H1 (cell line): ENCODE measurements around the gene XIRP1. TPM values are rescaled to one million over a fixed set of nuclear protein-coding genes. Genes with fewer than 3 reads are reported as not detected.

Source experiments
- CTCF ChIA-PET: fragments of 300-600 bp; sonication (Branson Sonifier 250); formaldehyde crosslinking; loops from one replicate; lab custom pipeline; 2021; ENCODE audit not compliant: partially characterized antibody; lab: Charles Lee
- POLR2A ChIA-PET: fragments of 300-600 bp; sonication (Branson Sonifier 250); formaldehyde crosslinking; loops from one replicate; lab custom pipeline; 2021; ENCODE audit warnings: inconsistent platforms; ENCODE audit not compliant: partially characterized antibody; lab: Charles Lee
- DNase-seq, 2 experiments: peaks; one replicate each; pipeline versions ENCODE4 v3.0.0 to v3.0.0-alpha.2; 2010 to 2022; ENCODE audit warnings: low spot score in 2 of 2, low read depth in 1 of 2, mixed read lengths in 1 of 2
- FAIRE-seq: peaks from 2 replicates; lab custom pipeline; 2011; peaks lifted over from hg19 to GRCh38; lab: Jason Lieb, UNC
- H2AFZ ChIP-seq: 2 replicates; pipeline ENCODE4 v1.8.1; 2012; ENCODE audit warnings: low read length, inconsistent platforms
- H2AK5ac ChIP-seq: 2 replicates; pipeline ENCODE4 v1.6.1; 2013; ENCODE audit warnings: low read depth, low read length
- H2BK120ac ChIP-seq: replicated peaks from 2 replicates; pipeline ENCODE3; 2013; ENCODE audit warnings: low read depth, low read length, inconsistent platforms
- H2BK12ac ChIP-seq: 2 replicates; pipeline ENCODE4 v1.6.1; 2013; ENCODE audit warnings: low read depth, low read length
- H2BK15ac ChIP-seq: 2 replicates; pipeline ENCODE4 v1.6.1; 2013; ENCODE audit warnings: low read length
- H2BK20ac ChIP-seq: 2 replicates; pipeline ENCODE4 v1.6.1; 2013; ENCODE audit warnings: low read length
- H2BK5ac ChIP-seq: 2 replicates; pipeline ENCODE4 v1.6.1; 2013; ENCODE audit warnings: low read depth, low read length
- H3K14ac ChIP-seq: 2 replicates; pipeline ENCODE4 v1.6.1; 2013; ENCODE audit warnings: inconsistent platforms; ENCODE audit not compliant: insufficient read length
- H3K18ac ChIP-seq: 2 replicates; pipeline ENCODE4 v1.6.1; 2013; ENCODE audit warnings: low read length; ENCODE audit errors: extremely low read depth
- H3K23ac ChIP-seq: 2 replicates; pipeline ENCODE4 v1.6.1; 2013; ENCODE audit warnings: inconsistent platforms; ENCODE audit not compliant: insufficient read length
- H3K23me2 ChIP-seq: 2 replicates; pipeline ENCODE4 v1.6.1; 2013; ENCODE audit warnings: low read depth, low read length
- H3K27ac ChIP-seq: 2 replicates; pipeline ENCODE4 v1.6.1; 2011; ENCODE audit warnings: low read depth, low read length, inconsistent platforms
- H3K27me3 ChIP-seq, 4 experiments: replicated peaks in 1 of 4; 1 replicate in 1 of 4; 2 replicates in 3 of 4; pipeline versions ENCODE4 v1.6.1 to v1.8.1; 2011 to 2013; ENCODE audit warnings: low read length in 3 of 4, mild to moderate bottlenecking in 3 of 4, inconsistent platforms in 2 of 4, mixed read lengths in 2 of 4, moderate library complexity in 1 of 4; ENCODE audit not compliant: control insufficient read depth in 3 of 4, insufficient read depth in 3 of 4; ENCODE audit errors: extremely low read depth in 1 of 4
- H3K36me3 ChIP-seq, 4 experiments: 2 replicates each; pipeline versions ENCODE4 v1.6.1 to v1.8.1; 2011 to 2013; ENCODE audit warnings: mild to moderate bottlenecking in 4 of 4, low read length in 3 of 4, moderate library complexity in 2 of 4, control low read depth in 1 of 4, inconsistent platforms in 1 of 4; ENCODE audit not compliant: insufficient read depth in 4 of 4, control insufficient read depth in 2 of 4
- H3K4ac ChIP-seq: replicated peaks from 2 replicates; pipeline ENCODE3; 2013; ENCODE audit warnings: low read length, low read depth, mixed read lengths, inconsistent platforms; ENCODE audit not compliant: insufficient read length
- H3K4me1 ChIP-seq, 4 experiments: replicated peaks in 1 of 4; 1 replicate in 1 of 4; 2 replicates in 3 of 4; pipeline versions ENCODE4 v1.6.1 to v1.8.1; 2011 to 2013; ENCODE audit warnings: low read length in 3 of 4, inconsistent platforms in 2 of 4, mixed read lengths in 1 of 4; ENCODE audit not compliant: insufficient read depth in 4 of 4, control insufficient read depth in 3 of 4
- H3K4me2 ChIP-seq, 2 experiments: 2 replicates each; pipeline versions ENCODE4 v1.6.1 to v1.8.1; 2011 to 2013; ENCODE audit warnings: low read depth in 2 of 2, low read length in 2 of 2, control low read depth in 1 of 2, inconsistent platforms in 1 of 2, mild to moderate bottlenecking in 1 of 2; ENCODE audit not compliant: insufficient read depth in 1 of 2
- H3K4me3 ChIP-seq, 4 experiments: fragments of 200-600, 300-600 bp in 1 of 4; sonication (generic), shearing (Covaris generic), sonication (Bioruptor Twin) in 1 of 4; 2 replicates each; pipeline versions ENCODE4 v1.5.1 to v1.8.1; 2011 to 2016; ENCODE audit warnings: low read length in 4 of 4, low read depth in 3 of 4, control low read depth in 2 of 4, inconsistent platforms in 2 of 4, mild to moderate bottlenecking in 2 of 4, mixed read lengths in 1 of 4, moderate library complexity in 1 of 4; ENCODE audit not compliant: insufficient read depth in 2 of 4; ENCODE audit errors: extremely low read depth in 1 of 4
- H3K56ac ChIP-seq: replicated peaks from 2 replicates; pipeline ENCODE3; 2013; ENCODE audit warnings: low read depth, mild to moderate bottlenecking, mixed read lengths, low read length, inconsistent platforms; ENCODE audit not compliant: insufficient read length
- H3K79me1 ChIP-seq: 2 replicates; pipeline ENCODE4 v1.6.1; 2013; ENCODE audit warnings: low read depth, low read length, control low read depth
- H3K79me2 ChIP-seq, 2 experiments: 2 replicates each; pipeline versions ENCODE4 v1.6.1 to v1.8.1; 2012 to 2013; ENCODE audit warnings: low read length in 2 of 2, mild to moderate bottlenecking in 2 of 2, inconsistent platforms in 1 of 2; ENCODE audit not compliant: insufficient read depth in 2 of 2, control insufficient read depth in 1 of 2
- H3K9ac ChIP-seq, 4 experiments: replicated peaks in 1 of 4; 1 replicate in 1 of 4; 2 replicates in 3 of 4; pipeline versions ENCODE4 v1.6.1 to v1.8.1; 2011 to 2013; ENCODE audit warnings: low read depth in 3 of 4, low read length in 3 of 4, control low read depth in 2 of 4, mild to moderate bottlenecking in 2 of 4, moderate library complexity in 2 of 4, inconsistent platforms in 1 of 4; ENCODE audit errors: extremely low read depth in 1 of 4
- H3K9me3 ChIP-seq, 2 experiments: 2 replicates each; pipeline versions ENCODE4 v1.6.1 to v1.8.1; 2012 to 2013; ENCODE audit warnings: mild to moderate bottlenecking in 2 of 2, moderate library complexity in 2 of 2, control low read depth in 1 of 2, inconsistent platforms in 1 of 2, low read depth in 1 of 2, low read length in 1 of 2, mixed read lengths in 1 of 2; ENCODE audit not compliant: insufficient read depth in 2 of 2
- H4K20me1 ChIP-seq, 2 experiments: replicated peaks in 1 of 2; 2 replicates each; pipeline versions ENCODE3 to v1.8.1; 2011 to 2013; ENCODE audit warnings: inconsistent platforms in 2 of 2, low read length in 2 of 2, mild to moderate bottlenecking in 1 of 2; ENCODE audit not compliant: insufficient read depth in 2 of 2, control insufficient read depth in 1 of 2
- H4K5ac ChIP-seq: 2 replicates; pipeline ENCODE4 v1.6.1; 2013; ENCODE audit warnings: low read length, low read depth, mixed read lengths, inconsistent platforms; ENCODE audit not compliant: insufficient read length
- H4K8ac ChIP-seq: 2 replicates; pipeline ENCODE4 v1.8.0; 2013; ENCODE audit warnings: mild to moderate bottlenecking, moderate library complexity, low read length, inconsistent platforms; ENCODE audit not compliant: insufficient read depth; ENCODE audit errors: extremely low read depth
- H4K91ac ChIP-seq: replicated peaks from 2 replicates; pipeline ENCODE3; 2013; ENCODE audit warnings: low read length, mixed read lengths, inconsistent platforms; ENCODE audit not compliant: insufficient read length
- ASH2L ChIP-seq: fragments of 200-600, 300-600 bp; sonication (generic); IDR thresholded peaks from one replicate; pipeline ENCODE4 v1.7.1; 2017; ENCODE audit warnings: low read length
- CEBPB ChIP-seq: IDR thresholded peaks from 2 replicates; pipeline ENCODE4 v1.6.1; 2012; ENCODE audit warnings: low read depth, low read length
- CTBP2 ChIP-seq: IDR thresholded peaks from 2 replicates; pipeline ENCODE4 v1.7.0; 2011; ENCODE audit warnings: borderline replicate concordance, mild to moderate bottlenecking, moderate library complexity, mixed read lengths, low read length; ENCODE audit not compliant: insufficient read depth, insufficient read length
- EGR1 ChIP-seq: IDR thresholded peaks from 2 replicates; pipeline ENCODE4 v1.6.1; 2011; ENCODE audit warnings: low read depth, low read length, borderline replicate concordance
- RFX5 ChIP-seq: IDR thresholded peaks from 2 replicates; pipeline ENCODE4 v1.6.1; 2011; ENCODE audit warnings: low read depth, low read length, improper control_type of control experiment, borderline replicate concordance
- SIRT6 ChIP-seq: IDR thresholded peaks from one replicate; pipeline ENCODE4 v1.7.1; 2012; ENCODE audit warnings: low read length, inconsistent platforms
- SP2 ChIP-seq: IDR thresholded peaks from 2 replicates; pipeline ENCODE4 v1.6.1; 2012; ENCODE audit warnings: mild to moderate bottlenecking, low read length, inconsistent platforms
- SRF ChIP-seq: IDR thresholded peaks from 2 replicates; pipeline ENCODE4 v1.6.1; 2011; ENCODE audit warnings: mild to moderate bottlenecking, low read depth, low read length, moderate library complexity
- SUZ12 ChIP-seq: fragments of 200-600 bp; sonication (generic); IDR thresholded peaks from 2 replicates; pipeline ENCODE4 v1.6.1; 2012; ENCODE audit warnings: mild to moderate bottlenecking, inconsistent platforms, low read length, moderate library complexity, mixed read lengths
- TAF1 ChIP-seq: IDR thresholded peaks from 2 replicates; pipeline ENCODE4 v1.6.1; 2011; ENCODE audit warnings: mild to moderate bottlenecking, low read depth, low read length
- WGBS, 2 experiments: shearing (Covaris generic) in 1 of 2; methylation state at CpG; one replicate each; pipeline versions ENCODE4 v1.1.6 to v1.1.7; 2013 to 2015; ENCODE audit warnings: low lambda C conversion rate in 2 of 2, mixed read lengths in 2 of 2, inconsistent platforms in 1 of 2, low coverage in 1 of 2, missing lambda C conversion rate in 1 of 2; ENCODE audit not compliant: insufficient replicate concordance in 2 of 2, insufficient coverage in 1 of 2, insufficient read length in 1 of 2; ENCODE audit errors: extremely low coverage in 1 of 2, missing lambda C conversion rate in 1 of 2; 5-methylcytosine and 5-hydroxymethylcytosine counted together
- polyA plus RNA-seq, 7 experiments: library from polyadenylated mRNA; depleted of rRNA in 3 of 7; stranded (reverse) in 5 of 7; unstranded in 2 of 7; fragments of >200 nt in 5 of 7; fragments of 200-250 nt in 2 of 7; gene quantifications; 1 replicate in 5 of 7; 2 replicates in 1 of 7; 4 replicates in 1 of 7; pipeline versions ENCODE4 v1.2.1 to v1.2.3, GENCODE V29; 2011 to 2013; ENCODE audit warnings: missing spikeins in 2 of 7, mixed read lengths in 2 of 7
- total RNA-seq: library from RNA; stranded (reverse); fragmentation: NEBNext Ultra II Directional; extraction: Animal tissue kit (Norgen Biotek cat#: 25700); gene quantifications from 2 replicates; pipeline ENCODE4 v1.2.1, GENCODE V29; 2021
- TF ChIP-seq, protein P1 (sequence below): IDR thresholded peaks from 2 replicates; pipeline ENCODE4 v1.6.1; 2012; ENCODE audit warnings: inconsistent platforms
- TF ChIP-seq, protein P2 (sequence below), 3 experiments: IDR thresholded peaks; 1 replicate in 2 of 3; 2 replicates in 1 of 3; pipeline versions ENCODE4 v1.5.1 to v1.6.1; 2011; ENCODE audit warnings: low read length in 3 of 3, mild to moderate bottlenecking in 3 of 3, inconsistent platforms in 2 of 3, low read depth in 1 of 3, moderate library complexity in 1 of 3; ENCODE audit not compliant: insufficient read depth in 1 of 3; ENCODE audit errors: control extremely low read depth in 1 of 3

Gene XIRP1
- total and polyA plus RNA-seq, 2 of the 8 experiments (the other 6 are each of a cell fraction or from before 2014, with no cell fraction given): not detected

DNA sequence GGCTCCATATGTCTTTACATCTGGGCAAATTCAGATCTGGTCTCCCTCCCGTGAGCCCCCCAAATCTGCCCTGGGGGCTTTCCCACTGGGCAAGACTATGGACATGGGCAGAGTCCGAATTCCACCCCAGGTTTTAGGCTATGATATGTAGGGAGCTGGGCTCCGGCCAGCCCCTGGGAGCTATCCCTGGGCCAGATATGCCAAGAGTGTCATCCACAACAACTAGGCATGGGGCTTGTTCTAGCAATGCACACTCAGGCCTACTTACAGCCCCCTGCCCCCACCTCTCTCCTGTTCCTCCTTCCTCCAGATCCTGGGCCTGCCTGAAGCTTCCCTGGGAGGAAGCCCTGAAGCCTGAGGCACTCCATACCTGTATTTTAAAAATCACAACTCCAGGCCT, 622 bp downstream of the XIRP1 start:
- Histone ChIP-seq H2BK12ac (no peak overlapping the region), H3K4ac (no peak overlapping the region), H3K36me3 (no peaks in the 10 kb centered on the region), H4K91ac (no peak overlapping the region), H2BK5ac (no peak overlapping the region), H3K23ac (no peak overlapping the region), H3K4me1 (no peaks in the 10 kb centered on the region; a peak in 1 of 7 replicates), H3K27ac (no peak overlapping the region), H3K4me2 (no peak overlapping the region), H2AK5ac (no peak overlapping the region), H3K14ac (no peak overlapping the region), H3K23me2 (no peaks in the 10 kb centered on the region), H2BK120ac (no peak overlapping the region), H2AFZ (no peak overlapping the region), H4K20me1 (no peaks in the 10 kb centered on the region), H4K5ac (no peak overlapping the region), H3K9ac (no peak overlapping the region), H3K79me1 (no peaks in the 10 kb centered on the region), H3K79me2 (no peaks in the 10 kb centered on the region), H3K4me3 (no peak overlapping the region), H2BK15ac (no peak overlapping the region), H2BK20ac (no peak overlapping the region), H4K8ac (no peak overlapping the region), H3K9me3 (no peaks in the 10 kb centered on the region), H3K56ac (no peak overlapping the region), H3K18ac (no peak overlapping the region), H3K27me3 (no peaks in the 10 kb centered on the region)
- CTCF ChIA-PET: interaction anchor here (0.6 to 18.0 kb wide), 21 partner anchors 8 to 537 kb away, joined by 3 to 767 read pairs (median 5); partner anchors contain the start of gene CX3CR1
- FAIRE-seq: no peak
- 82% methylated on average over 3 of the region's 3 CpGs; no CpG with 5 or more reads in 1 of the 2 experiments for WGBS, 2 experiments
- POLR2A ChIA-PET: interaction anchor here (1.3 to 1.7 kb wide), 2 partner anchors 14 to 97 kb away, joined by 3 to 5 read pairs; no protein-coding TSS in a partner anchor
- no peak for DNase-seq
- TF ChIP-seq RFX5 (no peak), SUZ12 (no peak), SIRT6 (no peak), CEBPB (no peak), ASH2L (no peak), SP2 (no peak), TAF1 (no peak), CTBP2 (no peak), EGR1 (no peak), SRF (no peak)
- TF ChIP-seq, protein P1, sequence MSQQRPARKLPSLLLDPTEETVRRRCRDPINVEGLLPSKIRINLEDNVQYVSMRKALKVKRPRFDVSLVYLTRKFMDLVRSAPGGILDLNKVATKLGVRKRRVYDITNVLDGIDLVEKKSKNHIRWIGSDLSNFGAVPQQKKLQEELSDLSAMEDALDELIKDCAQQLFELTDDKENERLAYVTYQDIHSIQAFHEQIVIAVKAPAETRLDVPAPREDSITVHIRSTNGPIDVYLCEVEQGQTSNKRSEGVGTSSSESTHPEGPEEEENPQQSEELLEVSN: no peak
- TF ChIP-seq, protein P2, sequence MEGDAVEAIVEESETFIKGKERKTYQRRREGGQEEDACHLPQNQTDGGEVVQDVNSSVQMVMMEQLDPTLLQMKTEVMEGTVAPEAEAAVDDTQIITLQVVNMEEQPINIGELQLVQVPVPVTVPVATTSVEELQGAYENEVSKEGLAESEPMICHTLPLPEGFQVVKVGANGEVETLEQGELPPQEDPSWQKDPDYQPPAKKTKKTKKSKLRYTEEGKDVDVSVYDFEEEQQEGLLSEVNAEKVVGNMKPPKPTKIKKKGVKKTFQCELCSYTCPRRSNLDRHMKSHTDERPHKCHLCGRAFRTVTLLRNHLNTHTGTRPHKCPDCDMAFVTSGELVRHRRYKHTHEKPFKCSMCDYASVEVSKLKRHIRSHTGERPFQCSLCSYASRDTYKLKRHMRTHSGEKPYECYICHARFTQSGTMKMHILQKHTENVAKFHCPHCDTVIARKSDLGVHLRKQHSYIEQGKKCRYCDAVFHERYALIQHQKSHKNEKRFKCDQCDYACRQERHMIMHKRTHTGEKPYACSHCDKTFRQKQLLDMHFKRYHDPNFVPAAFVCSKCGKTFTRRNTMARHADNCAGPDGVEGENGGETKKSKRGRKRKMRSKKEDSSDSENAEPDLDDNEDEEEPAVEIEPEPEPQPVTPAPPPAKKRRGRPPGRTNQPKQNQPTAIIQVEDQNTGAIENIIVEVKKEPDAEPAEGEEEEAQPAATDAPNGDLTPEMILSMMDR (IDR thresholded peaks at IDR 0.05; ENCODE audit: control extremely low read depth in 1 of 3, insufficient read depth in 1 of 3, low read depth in 1 of 3, low read length in 3 of 3): no peak
